IMR-90 (cell line): ENCODE results near the gene USH1G. TPM values are rescaled to one million over a fixed set of nuclear protein-coding genes. Genes with fewer than 3 reads are reported as not detected.

Source experiments
- ATAC-seq: fragments of 200-7000 bp; cut with Tn5 transposase; 2 replicates; pipeline ENCODE4 v1.9.1; 2020; ENCODE audit warnings: low read depth, mild to moderate bottlenecking, moderate library complexity
- BruUV-seq: library from RNA; stranded (reverse); fragments of 400-500 nt; replicated peaks from 2 replicates; lab custom pipeline; 2021; lab: Mats Ljungman, UMichigan
- CTCF ChIA-PET: fragments of 300-600 bp; formaldehyde crosslinking; extraction: SDS; loops from one replicate; lab custom pipeline; 2021; ENCODE audit warnings: antibody characterized with exemption; lab: Yijun Ruan, JAX
- POLR2A ChIA-PET: fragments of 300-600 bp; sonication (Branson Sonifier 250); formaldehyde crosslinking; loops from one replicate; lab custom pipeline; 2022; ENCODE audit warnings: antibody characterized with exemption; ENCODE audit not compliant: unreplicated experiment; lab: Charles Lee
- DNase-seq: peaks from one replicate; pipeline ENCODE4 v3.0.0; 2013
- H2AFZ ChIP-seq: replicated peaks from 2 replicates; pipeline ENCODE3; 2013; ENCODE audit warnings: low read length, mild to moderate bottlenecking; ENCODE audit not compliant: poor library complexity
- H2AK5ac ChIP-seq: 2 replicates; pipeline ENCODE4 v1.6.1; 2013; ENCODE audit warnings: low read depth, low read length, inconsistent platforms
- H2AK9ac ChIP-seq: replicated peaks from 2 replicates; pipeline ENCODE3; 2013; ENCODE audit warnings: mild to moderate bottlenecking, low read depth, low read length, moderate library complexity; ENCODE audit not compliant: poor library complexity
- H2BK120ac ChIP-seq: 2 replicates; pipeline ENCODE4 v1.6.1; 2013; ENCODE audit warnings: low read depth, low read length, inconsistent platforms
- H2BK15ac ChIP-seq: 3 replicates; pipeline ENCODE4 v1.6.1; 2013; ENCODE audit warnings: low read depth, low read length, inconsistent platforms
- H2BK20ac ChIP-seq: 2 replicates; pipeline ENCODE4 v1.6.1; 2013; ENCODE audit warnings: low read depth, mild to moderate bottlenecking, inconsistent platforms, low read length, moderate library complexity
- H2BK5ac ChIP-seq: 2 replicates; pipeline ENCODE4 v1.6.1; 2013; ENCODE audit warnings: mild to moderate bottlenecking, low read depth, low read length, inconsistent platforms; ENCODE audit not compliant: poor library complexity, severe bottlenecking
- H3K14ac ChIP-seq: replicated peaks from 2 replicates; pipeline ENCODE4 v1.6.1; 2013; ENCODE audit warnings: low read depth, low read length, inconsistent platforms
- H3K18ac ChIP-seq: 2 replicates; pipeline ENCODE4 v1.6.1; 2013; ENCODE audit warnings: low read depth, low read length, control low read depth
- H3K23ac ChIP-seq: 2 replicates; pipeline ENCODE4 v1.6.1; 2013; ENCODE audit warnings: low read depth, low read length, inconsistent platforms
- H3K27ac ChIP-seq: 2 replicates; pipeline ENCODE4 v1.5.1; 2013; ENCODE audit warnings: mild to moderate bottlenecking, control low read depth, low read length; ENCODE audit not compliant: insufficient read depth
- H3K27me3 ChIP-seq: 2 replicates; pipeline ENCODE4 v1.6.1; 2013; ENCODE audit warnings: low read length; ENCODE audit not compliant: control insufficient read depth, insufficient read depth
- H3K36me3 ChIP-seq: 2 replicates; pipeline ENCODE4 v1.6.1; 2013; ENCODE audit warnings: low read length, mixed read lengths; ENCODE audit not compliant: control insufficient read depth, insufficient read depth
- H3K4ac ChIP-seq: 2 replicates; pipeline ENCODE4 v1.6.1; 2013; ENCODE audit warnings: low read depth, low read length, inconsistent platforms
- H3K4me1 ChIP-seq: 2 replicates; pipeline ENCODE4 v1.6.1; 2013; ENCODE audit warnings: low read length, mixed read lengths; ENCODE audit not compliant: control insufficient read depth, insufficient read depth
- H3K4me2 ChIP-seq: 2 replicates; pipeline ENCODE4 v1.6.1; 2013; ENCODE audit warnings: low read depth, mild to moderate bottlenecking, control low read depth, low read length, moderate library complexity
- H3K4me3 ChIP-seq: 2 replicates; pipeline ENCODE4 v1.5.1; 2013; ENCODE audit warnings: low read depth, mild to moderate bottlenecking, control low read depth, low read length, moderate library complexity; ENCODE audit not compliant: insufficient read depth
- H3K56ac ChIP-seq: 2 replicates; pipeline ENCODE4 v1.6.1; 2013; ENCODE audit warnings: low read length, inconsistent platforms; ENCODE audit not compliant: insufficient read depth; ENCODE audit errors: extremely low read depth
- H3K79me1 ChIP-seq, 2 experiments: 2 replicates each; pipeline ENCODE4 v1.6.1; 2013; ENCODE audit warnings: low read length in 2 of 2, inconsistent platforms in 1 of 2, low read depth in 1 of 2
- H3K9ac ChIP-seq: 2 replicates; pipeline ENCODE4 v1.6.1; 2013; ENCODE audit warnings: low read depth, low read length, control low read depth
- H3K9me1 ChIP-seq: 2 replicates; pipeline ENCODE4 v1.6.1; 2013; ENCODE audit warnings: low read length, inconsistent platforms; ENCODE audit not compliant: insufficient read depth
- H3K9me3 ChIP-seq: 2 replicates; pipeline ENCODE4 v1.6.1; 2013; ENCODE audit warnings: low read length; ENCODE audit not compliant: control insufficient read depth, insufficient read depth
- H4K20me1 ChIP-seq: 2 replicates; pipeline ENCODE4 v1.6.1; 2013; ENCODE audit warnings: low read length, inconsistent platforms; ENCODE audit not compliant: insufficient read depth
- H4K5ac ChIP-seq: 2 replicates; pipeline ENCODE4 v1.6.1; 2013; ENCODE audit warnings: mild to moderate bottlenecking, low read depth, low read length, control low read depth
- H4K8ac ChIP-seq, 2 experiments: 2 replicates each; pipeline ENCODE4 v1.6.1; 2013; ENCODE audit warnings: low read depth in 2 of 2, low read length in 2 of 2, control low read depth in 1 of 2, inconsistent platforms in 1 of 2
- H4K91ac ChIP-seq: 2 replicates; pipeline ENCODE4 v1.6.1; 2013; ENCODE audit warnings: low read depth, low read length, inconsistent platforms; ENCODE audit not compliant: insufficient read depth
- CHD1 ChIP-seq: IDR thresholded peaks from 2 replicates; pipeline ENCODE4 v1.6.1; 2012; ENCODE audit warnings: low read depth, low read length, improper control_type of control experiment
- FOS ChIP-seq: fragments of 150-350 bp; IDR thresholded peaks from 2 replicates; pipeline ENCODE4 v1.6.1; 2016; ENCODE audit warnings: low read depth, low read length
- MAFK ChIP-seq: IDR thresholded peaks from 2 replicates; pipeline ENCODE4 v1.6.1; 2012; ENCODE audit warnings: low read depth, low read length, improper control_type of control experiment
- MXI1 ChIP-seq: IDR thresholded peaks from 2 replicates; pipeline ENCODE4 v1.6.1; 2012; ENCODE audit warnings: low read depth, mild to moderate bottlenecking, low read length, moderate library complexity, borderline replicate concordance
- RCOR1 ChIP-seq: IDR thresholded peaks from 2 replicates; pipeline ENCODE4 v1.6.1; 2012; ENCODE audit warnings: mild to moderate bottlenecking, low read length, improper control_type of control experiment; ENCODE audit not compliant: insufficient replicate concordance
- WGBS, 2 experiments: methylation state at CpG; one replicate each; pipeline versions ENCODE4 v1.1.5 to v1.1.7; 2013; ENCODE audit warnings: missing lambda C conversion rate in 2 of 2; ENCODE audit not compliant: insufficient read length in 1 of 2; ENCODE audit errors: extremely low coverage in 2 of 2; 5-methylcytosine and 5-hydroxymethylcytosine counted together
- dilution Hi-C: fragments of 300-500 bp; cut with HindIII; formaldehyde crosslinking; loops from one replicate; pipeline ENCODE4 v1.14.3; 2018; ENCODE audit warnings: low sequenced_read_pairs; ENCODE audit not compliant: unreplicated experiment
- in situ Hi-C: fragments of 300-500 bp; cut with MboI; formaldehyde crosslinking; loops from 3 replicates; pipeline ENCODE4 v1.14.3; 2019; ENCODE audit warnings: low sequenced_read_pairs, inconsistent platforms, mixed read lengths
- intact Hi-C: fragments of 100-400 bp; cut with micrococcal nuclease; formaldehyde crosslinking; loops from 2 replicates; pipeline ENCODE4 v1.10.0; 2022
- polyA plus RNA-seq, 3 experiments: library from polyadenylated mRNA; depleted of rRNA; stranded (reverse); fragments of >200 nt; gene quantifications; 2 replicates each; pipeline ENCODE4 v1.2.3, GENCODE V29; 2012; ENCODE audit warnings: low replicate concordance in 1 of 3
- total RNA-seq: library from RNA; depleted of rRNA; stranded (reverse); fragments of >200 nt; gene quantifications from 2 replicates; pipeline ENCODE4 v1.2.3, GENCODE V29; 2012

USH1G gene
- total and polyA plus RNA-seq, 2 of the 4 experiments (the other 2 are of a cell fraction), result not detected

- dilution Hi-C loops (no loop called here), in situ Hi-C loops (loop anchor here (25.0 kb wide), 1 partner anchor 660 kb away; the partner anchor contains the start of genes RPL38 and TTYH2), intact Hi-C loops (no loop called here)
- H3K36me3 ChIP-seq, result peaks cover 1% of the 10 kb centered on the region; the same call in 1 of the 2 replicates
- peaks cover 17 to 35% of the 10 kb centered on the region in 2 experiments; a peak in 3 of 4 replicates for H3K79me1 ChIP-seq
- peak within 1 kb of the TSS; percentile 64 to 97 for H4K8ac ChIP-seq
- H3K9me3 ChIP-seq, result no peaks in the 10 kb centered on the region
- WGBS, 2 experiments, result 6% methylated on average over 29 of the region's 38 CpGs; no CpG with 5 or more reads in 1 of the 2 experiments
- H4K5ac ChIP-seq, result peak within 1 kb of the TSS; percentile 88
- peak within 1 kb of the TSS; percentile 50 for H3K18ac ChIP-seq
- ChIA-PET POLR2A (interaction anchor here (0.8 to 1.2 kb wide), 5 partner anchors 10 to 163 kb away, joined by 3 to 5 read pairs (median 3); no protein-coding TSS in a partner anchor), CTCF (interaction anchor here (1.0 to 1.2 kb wide), 4 partner anchors 10 to 128 kb away, joined by 3 to 5 read pairs (median 4); no protein-coding TSS in a partner anchor)
- H3K4ac ChIP-seq, result peak within 1 kb of the TSS; percentile 93
- peak within 1 kb of the TSS; percentile 86 for H3K9ac ChIP-seq
- DNase-seq, result peak; percentile 3
- H3K14ac ChIP-seq, result peak within 1 kb of the TSS; percentile 93
- H2AK9ac ChIP-seq, result peak within 1 kb of the TSS; percentile 99
- H2AFZ ChIP-seq, result peak within 1 kb of the TSS; percentile 99
- no TSS peak for BruUV-seq
- 0 out of 2 replicates have a peak, but pooled peaks cover 3% of the 10 kb centered on the region for H4K20me1 ChIP-seq
- H3K4me3 ChIP-seq, result peak within 1 kb of the TSS; percentile 92
- peaks cover 16% of the 10 kb centered on the region for H3K9me1 ChIP-seq
- TF ChIP-seq MXI1, result 0 out of 2 replicates have a peak, but pooled peaks have one; percentile 25
- TF ChIP-seq MAFK, result no peak
- TF ChIP-seq CHD1, result no peak
- no peak for TF ChIP-seq FOS
- TF ChIP-seq RCOR1, result no peak
- H2BK5ac ChIP-seq, result peak within 1 kb of the TSS; percentile 95
- H3K4me1 ChIP-seq, result peaks cover 11% of the 10 kb centered on the region
- peak within 1 kb of the TSS; percentile 53 for H2BK120ac ChIP-seq
- peak within 1 kb of the TSS; percentile 80 for H4K91ac ChIP-seq
- peak within 1 kb of the TSS; percentile 27; the same call in 1 of the 2 replicates for H2AK5ac ChIP-seq
- H3K23ac ChIP-seq, result peak within 1 kb of the TSS; percentile 95
- H3K56ac ChIP-seq, result peak within 1 kb of the TSS; percentile 84
- peak within 1 kb of the TSS; percentile 15; the same call in 1 of the 3 replicates for H2BK15ac ChIP-seq
- H3K27me3 ChIP-seq, result peaks cover under 1% of the 10 kb centered on the region; the same call in 1 of the 2 replicates
- H3K27ac ChIP-seq, result peak within 1 kb of the TSS; percentile 84
- peak within 1 kb of the TSS; percentile 14; the same call in 1 of the 2 replicates for H2BK20ac ChIP-seq
- H3K4me2 ChIP-seq, result peak within 1 kb of the TSS; percentile 97
- peak; percentile 25 for ATAC-seq
These were observed 50.6 kb downstream of the USH1G start, which contains the start of gene FDXR for GRCh38 chr17:74872313-74873036. TSS of gene FDXR (minus strand) at chr17:74872994. CDS start at chr17:74872944, 50 bp downstream.
